Pancreas (tissue), 10 donors: ENCODE measurements around the gene PLAGL2. TPM values are rescaled to one million over a fixed set of nuclear protein-coding genes. Genes with fewer than 3 reads are reported as not detected.

ENCODE experiments used
- ATAC-seq, 4 donors: fragments of 200-7000 bp; cut with Tn5 transposase; one replicate each; pipeline versions ENCODE4 v1.8.0 to v1.9.1; 2020; ENCODE audit warnings: mild to moderate bottlenecking in 4 of 4, moderate library complexity in 4 of 4
- DNase-seq, 6 donors: peaks; one replicate each; pipeline ENCODE4 v3.0.0-alpha.2; 2020
- FAIRE-seq: peaks from 2 replicates; lab custom pipeline; 2012; peaks lifted over from hg19 to GRCh38; lab: Jason Lieb, UNC
- H3K27ac ChIP-seq, 4 donors: fragments of 200-600 bp; sonication (generic); 1 replicate in 3 of 4; 2 replicates in 1 of 4; pipeline versions ENCODE4 v1.5.0 to v1.8.0; 2020
- H3K27me3 ChIP-seq, 4 donors: fragments of 200-600 bp; one replicate each; pipeline ENCODE4 v1.8.0; 2021
- H3K36me3 ChIP-seq, 3 donors: fragments of 200-600 bp; sonication (generic) in 1 of 3; one replicate each; pipeline versions ENCODE4 v1.5.0 to v1.8.0; 2020 to 2021
- H3K4me1 ChIP-seq, 3 donors: fragments of 200-600 bp; one replicate each; pipeline ENCODE4 v1.8.0; 2021
- H3K4me3 ChIP-seq, 4 donors: fragments of 200-600 bp; sonication (generic) in 2 of 4; one replicate each; pipeline versions ENCODE4 v1.5.0 to v1.8.0; 2020 to 2021
- H3K9me3 ChIP-seq, 4 donors: fragments of 200-600 bp; one replicate each; pipeline ENCODE4 v1.8.0; 2021
- CTCF ChIP-seq, 4 donors: fragments of 200-600 bp; sonication (generic) in 3 of 4; IDR thresholded peaks; one replicate each; pipeline versions ENCODE4 v1.5.0 to v1.8.0; 2021; ENCODE audit warnings: antibody characterized with exemption in 4 of 4
- WGBS, 2 donors: extraction: QIAGEN DNeasy Blood & Tissue Kit; methylation state at CpG; one replicate each; pipeline ENCODE4 v1.1.7; 2013; 5-methylcytosine and 5-hydroxymethylcytosine counted together
- intact Hi-C, 3 donors: fragments of 100-400 bp; cut with DNase I; formaldehyde crosslinking; loops; one replicate each; pipeline versions ENCODE4 v1.11.1 to v1.14.2; 2022
- polyA plus RNA-seq, 2 donors: library from polyadenylated mRNA; stranded (reverse); fragments of 200-250 nt; gene quantifications; one replicate each; pipeline ENCODE4 v1.2.3, GENCODE V29; 2013
- total RNA-seq, 6 donors: library from RNA; stranded (reverse); fragmentation: NEBNext Ultra II Directional in 4 of 6; extraction: Animal tissue kit (Norgen Biotek cat#: 25700) in 4 of 6; gene quantifications; one replicate each; pipeline versions ENCODE4 v1.2.1 to v1.2.4, GENCODE V29; 2021 to 2023
- donor health status: healthy with polysubstance abuse.
- donor health status: DM: no; HTN: no; CAD: no; lungs with moderate emphysema.
- donor health status: DM: no; HTN: no; CAD: no.
- donor health status: control.
- donor health status: control.
- donor health status: Bipolar disorder and iron deficiency.
- donor health status: DM: yes; HTN: yes; CAD: no.
- donor health status: DM: no; HTN: no; CAD: no.
- donor health status: DM: no; HTN: no; CAD: no.
- donor health status: DM: yes; HTN: yes; CAD: no.

Gene PLAGL2
- total and polyA plus RNA-seq, 8 donors: 2.4 to 7.2 (median 4.4) TPM

DNA sequence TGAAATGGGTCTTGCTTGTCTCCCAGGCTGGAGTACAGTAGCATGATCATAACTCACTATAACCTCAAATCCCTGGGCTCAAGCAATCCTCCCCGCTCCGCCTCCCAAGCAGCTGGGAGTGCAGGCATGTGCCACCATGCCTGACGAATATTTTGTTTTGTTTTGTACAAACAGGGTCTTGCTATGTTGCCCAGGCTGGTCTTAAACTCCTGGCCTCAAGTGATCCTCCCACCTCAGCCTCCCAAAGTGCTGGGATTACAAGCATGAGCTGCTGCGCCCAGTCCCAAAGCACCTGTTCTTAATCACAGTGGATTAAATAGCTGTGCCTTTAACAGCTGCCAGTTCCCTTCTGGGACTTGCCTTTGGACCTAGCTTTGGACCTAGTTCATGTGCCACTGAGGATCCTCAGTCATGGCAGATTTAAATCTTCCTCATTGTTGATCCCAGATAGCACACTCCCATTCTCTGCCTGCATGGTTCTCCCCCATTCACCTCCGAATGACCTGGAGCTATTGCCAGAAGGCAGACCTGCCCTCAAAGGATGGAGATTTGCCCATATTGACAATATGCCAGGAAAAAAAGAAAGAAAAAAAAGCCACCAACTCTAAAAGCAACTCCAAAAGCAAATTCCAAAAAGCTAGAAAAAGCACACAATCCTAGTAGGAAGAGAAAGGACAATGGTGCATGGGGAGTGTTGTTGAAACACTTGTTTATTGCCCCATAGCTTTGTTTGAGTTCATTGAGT is 10.8 kb upstream of the PLAGL2 start:
- H3K27ac ChIP-seq: no peak overlapping the region
- peaks cover 0 to 35% (median 0%) of the 10 kb centered on the region in 3 donors for H3K36me3 ChIP-seq
- intact Hi-C loops: no loop called here
- FAIRE-seq (no peak), ATAC-seq (no peak), DNase-seq (no peak)
- no peaks in the 10 kb centered on the region for H3K27me3 ChIP-seq
- 75 to 85% methylated on average over 5 of the region's 5 CpGs for WGBS, 2 donors
- no peak for TF ChIP-seq CTCF (IDR thresholded peaks at IDR 0.05)
- H3K4me1 ChIP-seq: no peaks in the 10 kb centered on the region
- no peaks in the 10 kb centered on the region for H3K9me3 ChIP-seq
- H3K4me3 ChIP-seq: no peak overlapping the region

DNA sequence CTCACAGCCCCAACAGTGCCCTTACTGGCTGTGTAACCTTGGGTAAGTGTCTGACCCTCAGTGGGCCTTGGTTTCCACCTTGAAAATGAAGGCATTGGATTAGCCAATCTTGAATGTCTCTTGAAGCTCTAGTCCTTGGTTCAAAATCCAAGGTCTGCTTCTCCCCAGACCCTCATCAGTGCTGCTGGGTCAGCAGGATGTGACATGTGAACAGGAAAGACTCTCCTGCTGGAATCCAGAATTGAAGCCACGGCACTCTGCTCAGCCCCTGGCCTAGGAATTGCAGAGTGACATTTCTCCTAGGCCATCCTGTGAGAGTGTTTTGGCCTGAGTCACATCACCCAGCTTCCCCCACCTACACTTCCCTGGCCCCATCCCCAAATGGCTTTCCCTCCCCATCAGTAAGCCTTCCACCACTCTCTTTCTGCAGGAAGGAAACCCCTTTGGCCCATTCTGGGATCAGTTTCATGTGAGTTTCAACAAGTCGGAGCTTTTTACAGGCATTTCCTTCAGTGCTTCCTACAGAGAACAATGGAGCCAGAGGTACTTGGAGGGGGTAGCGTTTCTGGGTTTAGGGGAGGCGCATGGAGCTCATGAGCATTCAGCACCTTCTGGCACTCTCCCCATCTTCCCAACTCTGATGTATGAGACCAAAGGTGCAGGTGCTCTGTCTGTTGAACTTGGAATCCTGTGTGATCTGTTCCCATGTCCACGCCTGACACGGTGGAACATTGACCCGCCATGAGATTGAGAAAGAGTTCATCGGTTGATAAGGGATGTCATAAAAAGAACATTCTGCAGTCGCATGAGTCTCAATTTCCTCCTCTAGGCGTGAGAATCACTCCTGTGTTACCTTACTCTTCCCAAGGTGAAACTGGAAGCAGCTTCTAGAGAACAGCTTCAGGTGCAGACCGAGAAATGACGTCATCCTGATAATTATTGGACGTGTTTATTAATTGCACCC is 8.9 kb upstream of the PLAGL2 start:
- no peak for TF ChIP-seq CTCF (IDR thresholded peaks at IDR 0.05)
- Histone ChIP-seq H3K27ac (no peak overlapping the region), H3K9me3 (no peaks in the 10 kb centered on the region), H3K4me1 (no peaks in the 10 kb centered on the region), H3K36me3 (peaks cover 0 to 26% (median 0%) of the 10 kb centered on the region in 3 donors), H3K27me3 (no peaks in the 10 kb centered on the region), H3K4me3 (no peak overlapping the region)
- DNase-seq (no peak), ATAC-seq (no peak), FAIRE-seq (no peak)
- 90 to 95% methylated on average over 13 of the region's 13 CpGs for WGBS, 2 donors
- intact Hi-C loops: no loop called here

- no peak overlapping the region for H3K27ac ChIP-seq
- no peak overlapping the region for H3K4me3 ChIP-seq
- H3K27me3 ChIP-seq: no peaks in the 10 kb centered on the region
- no peak for TF ChIP-seq CTCF (IDR thresholded peaks at IDR 0.05)
- DNase-seq (no peak), ATAC-seq (no peak), FAIRE-seq (no peak)
- no peaks in the 10 kb centered on the region for H3K4me1 ChIP-seq
- 94 to 95% methylated on average over 3 of the region's 3 CpGs for WGBS, 2 donors
- peaks cover 0 to 20% (median 0%) of the 10 kb centered on the region in 3 donors for H3K36me3 ChIP-seq
- intact Hi-C loops: no loop called here
- no peaks in the 10 kb centered on the region for H3K9me3 ChIP-seq
Observed at GRCh38 chr20:32215729-32216128, 8.2 kb upstream of the PLAGL2 start.

GRCh38 chr20:32215147-32215546 is 7.6 kb upstream of the PLAGL2 start:
- no peaks in the 10 kb centered on the region for H3K27me3 ChIP-seq
- TF ChIP-seq CTCF (IDR thresholded peaks at IDR 0.05): no peak
- WGBS, 2 donors: 89% methylated on average over 8 of the region's 8 CpGs
- intact Hi-C loops: no loop called here
- DNase-seq: no peak
- peaks cover 0 to 17% (median 0%) of the 10 kb centered on the region in 3 donors for H3K36me3 ChIP-seq
- H3K4me3 ChIP-seq: no peak overlapping the region
- ATAC-seq: no peak
- no peaks in the 10 kb centered on the region for H3K9me3 ChIP-seq
- FAIRE-seq: no peak
- no peak overlapping the region for H3K27ac ChIP-seq
- no peaks in the 10 kb centered on the region for H3K4me1 ChIP-seq
